Upper lobe of left lung (tissue), 4 donors: ENCODE data around the gene COL18A1.

Experiments
- EP300 ChIP-seq, 4 donors: sonication (generic); formaldehyde crosslinking; IDR thresholded peaks; one replicate each; pipeline ENCODE4 v1.5.1; 2017; ENCODE audit warnings: antibody characterized with exemption in 4 of 4, control low read depth in 2 of 4
- POLR2A ChIP-seq, 4 donors: fragments of 450-650 bp; IDR thresholded peaks; one replicate each; pipeline ENCODE4 v1.5.1; 2016 to 2017; ENCODE audit warnings: antibody characterized with exemption in 4 of 4, mild to moderate bottlenecking in 2 of 4
- POLR2AphosphoS5 ChIP-seq, 2 donors: sonication (generic); formaldehyde crosslinking; IDR thresholded peaks; one replicate each; pipeline ENCODE4 v1.5.1; 2017; ENCODE audit warnings: antibody characterized with exemption in 2 of 2
- TF ChIP-seq, protein P1 (sequence below), 6 experiments: fragments of 450-650 bp in 4 of 6; fragments of 200-600 bp in 2 of 6; sonication (generic) in 2 of 6; IDR thresholded peaks; one replicate each; pipeline ENCODE4 v1.5.1; 2016 to 2019; ENCODE audit warnings: antibody characterized with exemption in 6 of 6

DNA sequence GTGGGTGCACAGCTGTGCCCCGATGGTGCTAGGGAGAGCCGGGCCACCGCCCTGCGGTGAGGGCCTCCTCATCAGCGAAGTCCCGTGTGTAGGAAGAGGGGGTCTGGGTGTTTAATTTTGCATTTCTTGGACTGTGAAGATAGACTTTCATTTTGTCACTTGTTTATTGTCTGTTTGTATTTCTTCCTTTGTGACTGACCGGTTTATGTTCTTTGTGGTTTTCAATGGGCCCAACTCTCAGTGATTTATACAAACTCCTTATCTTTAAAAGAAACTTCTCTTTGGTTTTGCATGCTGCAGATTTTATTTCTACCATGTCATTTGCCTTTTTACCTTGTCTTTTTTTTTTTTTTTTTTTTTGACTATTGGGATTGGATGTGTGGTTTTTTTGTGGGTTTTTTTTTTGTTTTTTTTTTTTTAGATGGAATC lies 65.1 kb downstream of the COL18A1 start:
- no peak for TF ChIP-seq POLR2A (IDR thresholded peaks at IDR 0.05)
- TF ChIP-seq, protein P1, sequence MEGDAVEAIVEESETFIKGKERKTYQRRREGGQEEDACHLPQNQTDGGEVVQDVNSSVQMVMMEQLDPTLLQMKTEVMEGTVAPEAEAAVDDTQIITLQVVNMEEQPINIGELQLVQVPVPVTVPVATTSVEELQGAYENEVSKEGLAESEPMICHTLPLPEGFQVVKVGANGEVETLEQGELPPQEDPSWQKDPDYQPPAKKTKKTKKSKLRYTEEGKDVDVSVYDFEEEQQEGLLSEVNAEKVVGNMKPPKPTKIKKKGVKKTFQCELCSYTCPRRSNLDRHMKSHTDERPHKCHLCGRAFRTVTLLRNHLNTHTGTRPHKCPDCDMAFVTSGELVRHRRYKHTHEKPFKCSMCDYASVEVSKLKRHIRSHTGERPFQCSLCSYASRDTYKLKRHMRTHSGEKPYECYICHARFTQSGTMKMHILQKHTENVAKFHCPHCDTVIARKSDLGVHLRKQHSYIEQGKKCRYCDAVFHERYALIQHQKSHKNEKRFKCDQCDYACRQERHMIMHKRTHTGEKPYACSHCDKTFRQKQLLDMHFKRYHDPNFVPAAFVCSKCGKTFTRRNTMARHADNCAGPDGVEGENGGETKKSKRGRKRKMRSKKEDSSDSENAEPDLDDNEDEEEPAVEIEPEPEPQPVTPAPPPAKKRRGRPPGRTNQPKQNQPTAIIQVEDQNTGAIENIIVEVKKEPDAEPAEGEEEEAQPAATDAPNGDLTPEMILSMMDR (IDR thresholded peaks at IDR 0.05), result no peak
- no peak for TF ChIP-seq EP300 (IDR thresholded peaks at IDR 0.05)
- TF ChIP-seq POLR2AphosphoS5 (IDR thresholded peaks at IDR 0.05), result no peak
